HUES6 (cell line): ENCODE data around the gene SELENOK.

ENCODE experiments used
- H3K27ac ChIP-seq: 2 replicates; pipeline ENCODE4 v1.7.0; 2013; ENCODE audit warnings: low read depth, mild to moderate bottlenecking, low read length, inconsistent platforms
- H3K27me3 ChIP-seq: 2 replicates; pipeline ENCODE4 v1.6.1; 2013; ENCODE audit warnings: low read length; ENCODE audit not compliant: control insufficient read depth, insufficient read depth
- H3K36me3 ChIP-seq: 2 replicates; pipeline ENCODE4 v1.6.1; 2013; ENCODE audit warnings: low read length; ENCODE audit not compliant: control insufficient read depth, insufficient read depth
- H3K4me1 ChIP-seq: 2 replicates; pipeline ENCODE4 v1.6.1; 2013; ENCODE audit warnings: low read length; ENCODE audit not compliant: control insufficient read depth, insufficient read depth
- H3K4me3 ChIP-seq: 2 replicates; pipeline ENCODE4 v1.5.1; 2013; ENCODE audit warnings: low read depth, low read length
- H3K9ac ChIP-seq: one replicate; pipeline ENCODE4 v1.6.1; 2013; ENCODE audit warnings: mild to moderate bottlenecking, low read length
- H3K9me3 ChIP-seq: 2 replicates; pipeline ENCODE4 v1.6.1; 2013; ENCODE audit warnings: low read depth, low read length; ENCODE audit not compliant: control insufficient read depth, insufficient read depth

SELENOK gene

DNA sequence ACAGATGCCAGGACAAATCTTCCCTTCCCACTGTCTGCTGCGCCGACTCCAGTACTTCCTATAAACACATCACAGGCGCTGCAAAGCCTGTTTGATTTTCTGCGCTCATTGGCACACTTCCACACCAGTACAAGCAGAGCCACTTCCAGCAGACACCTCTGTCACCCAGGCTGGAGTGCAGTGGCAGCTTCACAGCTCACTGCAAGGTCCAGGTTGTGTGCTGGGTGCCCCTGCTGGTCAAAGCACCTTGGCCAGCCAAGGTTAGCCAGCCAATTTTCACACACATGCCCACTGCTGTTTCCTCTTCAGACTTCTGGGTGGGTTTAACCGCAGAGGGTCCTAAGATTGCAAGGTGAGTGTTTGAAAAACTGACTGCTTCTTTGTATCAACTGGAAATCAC lies 50.4 kb downstream of the SELENOK start:
- no peak overlapping the region for H3K27ac ChIP-seq
- no peak overlapping the region for H3K4me3 ChIP-seq
- H3K27me3 ChIP-seq, result peaks cover 4% of the 10 kb centered on the region
- H3K9me3 ChIP-seq, result no peaks in the 10 kb centered on the region
- peaks cover 8% of the 10 kb centered on the region for H3K36me3 ChIP-seq
- H3K4me1 ChIP-seq, result peaks cover 34% of the 10 kb centered on the region
- H3K9ac ChIP-seq, result no peak overlapping the region

DNA sequence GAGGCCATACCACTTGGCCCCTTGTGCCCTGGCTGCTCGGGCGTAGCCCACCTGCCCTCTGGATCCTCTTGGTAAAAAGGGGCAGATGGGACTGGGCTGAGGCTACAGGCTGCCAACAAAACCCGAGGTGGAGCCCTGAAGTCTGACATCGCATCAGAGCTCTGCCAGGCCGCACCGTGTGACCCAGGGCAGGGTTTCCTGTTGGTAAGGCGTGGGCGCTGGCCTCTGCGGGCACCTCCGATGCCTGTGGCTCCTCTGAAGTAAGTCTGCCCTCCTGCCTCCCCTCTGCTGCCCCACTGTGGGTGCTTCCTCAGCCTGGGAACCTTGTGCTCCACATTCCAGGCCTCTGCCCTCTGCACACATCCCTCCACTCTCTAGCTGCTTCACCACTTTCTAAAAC lies 54.3 kb downstream of the SELENOK start:
- H3K36me3 ChIP-seq, result peaks cover 8% of the 10 kb centered on the region
- H3K9me3 ChIP-seq, result no peaks in the 10 kb centered on the region
- H3K27me3 ChIP-seq, result no peaks in the 10 kb centered on the region
- peaks cover 2% of the 10 kb centered on the region; the same call in 1 of the 2 replicates for H3K4me1 ChIP-seq
- H3K4me3 ChIP-seq, result no peak overlapping the region
- no peak overlapping the region for H3K27ac ChIP-seq
- no peak overlapping the region for H3K9ac ChIP-seq

DNA sequence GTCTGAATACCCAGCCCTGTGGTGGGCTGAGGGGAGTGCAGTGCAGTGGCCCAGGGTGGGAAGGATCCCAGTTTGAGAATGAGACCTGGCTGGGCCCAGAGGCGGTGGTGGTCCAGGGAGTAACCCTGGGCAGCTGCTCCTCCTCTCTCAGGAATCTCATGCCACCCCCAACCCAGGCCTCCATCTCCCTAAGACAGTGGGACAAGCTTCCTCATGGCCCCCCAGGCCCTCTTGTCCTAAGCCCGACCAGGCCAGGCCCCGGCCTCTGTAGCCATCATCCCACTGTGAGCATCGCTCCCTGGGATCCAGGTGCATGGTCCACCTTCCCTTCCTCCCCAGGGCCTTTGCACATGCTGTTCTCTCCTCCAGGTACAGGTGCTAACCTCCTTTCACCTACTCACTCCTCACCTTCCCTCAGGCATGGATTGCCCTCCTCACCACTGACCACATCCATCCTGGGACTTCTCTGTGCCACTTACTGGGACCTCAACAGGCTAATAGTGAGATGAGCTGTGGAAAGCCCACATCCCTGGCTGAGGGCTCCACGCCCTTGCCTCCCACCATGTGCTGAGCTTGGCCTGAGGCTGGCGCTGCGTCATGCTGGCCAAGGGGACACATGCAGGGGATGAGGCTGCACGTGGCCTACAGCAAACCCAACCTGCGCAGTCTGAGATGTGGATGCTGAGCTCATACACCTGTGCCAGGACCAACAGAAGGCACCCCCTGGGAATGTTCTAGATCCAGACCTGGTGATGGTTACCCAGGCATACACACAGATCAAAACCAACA lies 55.4 kb downstream of the SELENOK start:
- no peaks in the 10 kb centered on the region for H3K27me3 ChIP-seq
- H3K9ac ChIP-seq, result no peak overlapping the region
- H3K4me1 ChIP-seq, result no peaks in the 10 kb centered on the region
- peaks cover 8% of the 10 kb centered on the region for H3K36me3 ChIP-seq
- H3K27ac ChIP-seq, result no peak overlapping the region
- no peaks in the 10 kb centered on the region for H3K9me3 ChIP-seq
- no peak overlapping the region for H3K4me3 ChIP-seq

DNA sequence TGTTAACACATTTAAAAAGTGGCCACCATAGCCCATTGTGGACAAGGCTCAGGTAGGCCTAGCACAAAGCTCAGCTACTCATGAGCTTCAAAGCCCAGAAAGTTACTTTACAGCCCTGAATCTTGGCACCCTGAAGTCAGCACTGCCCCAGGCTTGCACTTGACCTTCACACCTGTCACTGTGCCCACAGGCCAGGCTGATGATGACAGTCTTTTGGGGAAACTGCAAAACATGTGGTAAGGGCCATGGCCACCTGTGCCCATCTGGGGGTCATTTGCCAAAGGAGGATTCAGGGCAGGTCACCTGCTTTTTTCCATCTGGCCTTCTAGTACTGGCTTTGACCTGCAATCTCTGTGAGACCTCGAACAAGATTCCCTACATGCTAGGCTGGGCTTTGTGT lies 56.4 kb downstream of the SELENOK start:
- H3K36me3 ChIP-seq, result peaks cover 8% of the 10 kb centered on the region
- H3K27me3 ChIP-seq, result no peaks in the 10 kb centered on the region
- H3K4me1 ChIP-seq, result no peaks in the 10 kb centered on the region
- H3K9me3 ChIP-seq, result no peaks in the 10 kb centered on the region
- H3K27ac ChIP-seq, result no peak overlapping the region
- no peak overlapping the region for H3K9ac ChIP-seq
- no peak overlapping the region for H3K4me3 ChIP-seq

DNA sequence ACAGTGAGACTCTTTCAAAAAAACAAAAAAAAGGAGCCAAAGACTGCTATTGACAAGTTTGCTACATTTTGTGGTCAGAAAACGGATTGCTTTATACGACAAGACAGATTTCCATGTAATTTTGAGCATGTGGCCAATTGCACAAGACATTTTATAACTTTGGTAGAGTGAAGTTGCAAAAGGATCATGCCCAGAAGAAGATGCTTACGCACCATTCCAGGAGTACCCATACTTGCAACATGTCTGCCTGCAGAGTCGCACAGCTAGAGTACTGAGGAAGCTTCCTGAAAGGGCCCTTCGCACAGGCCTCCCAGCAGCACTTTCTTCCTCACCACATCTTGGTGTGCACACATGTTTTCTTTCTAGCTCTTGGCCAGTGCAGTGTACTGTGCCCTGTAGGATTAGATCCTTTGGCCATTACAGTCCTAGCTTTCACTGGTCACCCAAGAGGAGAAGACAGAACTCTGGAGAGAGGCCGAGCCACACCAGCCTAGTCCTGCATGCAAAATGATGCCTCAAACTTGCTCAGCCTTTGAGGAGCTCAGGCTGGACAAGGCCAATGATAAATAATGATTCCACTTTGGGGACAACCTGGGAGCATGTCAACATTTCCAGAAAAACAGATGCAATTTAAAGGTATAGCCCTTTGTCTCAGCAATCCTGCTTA lies 57.1 kb downstream of the SELENOK start:
- no peaks in the 10 kb centered on the region for H3K4me1 ChIP-seq
- no peak overlapping the region for H3K4me3 ChIP-seq
- H3K9me3 ChIP-seq, result no peaks in the 10 kb centered on the region
- H3K36me3 ChIP-seq, result peaks cover 8% of the 10 kb centered on the region
- H3K9ac ChIP-seq, result no peak overlapping the region
- H3K27me3 ChIP-seq, result no peaks in the 10 kb centered on the region
- no peak overlapping the region for H3K27ac ChIP-seq
